ENCODE data around the gene ADD2.

Gene ADD2

DNA sequence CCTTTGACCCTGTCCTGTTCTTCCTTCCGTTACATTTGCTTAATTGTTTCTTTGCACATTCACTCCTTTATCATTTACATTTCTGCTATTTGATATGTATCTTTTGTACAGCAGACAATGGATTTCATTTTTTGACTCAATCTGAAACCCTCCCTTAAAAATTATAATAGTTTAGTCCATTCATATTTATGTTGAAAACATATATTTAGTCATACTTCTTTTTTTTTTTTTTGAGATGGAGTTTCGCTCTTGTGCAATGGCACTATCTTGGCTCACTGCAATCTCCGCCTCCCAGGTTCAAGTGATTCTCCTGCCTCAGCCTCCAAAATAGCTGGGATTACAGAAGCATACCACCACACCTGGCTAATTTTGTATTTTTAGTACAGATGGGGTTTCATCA, 119.0 kb downstream of the ADD2 start:
- no peak for DNase-seq (ENCODE audit: low read depth)
- H3K4me3 ChIP-seq (ENCODE audit: control insufficient read depth, low read depth, low read length), result no peak overlapping the region
- TF ChIP-seq CTCF (IDR thresholded peaks at IDR 0.05; ENCODE audit: control insufficient read depth, insufficient read depth, low read depth, low read length, missing control alignments), result no peak

- peak; percentile 99 for TF ChIP-seq CTCF (IDR thresholded peaks at IDR 0.05; ENCODE audit: control insufficient read depth, insufficient read depth, low read depth, low read length, missing control alignments)
- no peak overlapping the region for H3K4me3 ChIP-seq (ENCODE audit: control insufficient read depth, low read depth, low read length)
- peak; percentile 4 for DNase-seq (ENCODE audit: low read depth)
Observed at GRCh38 chr2:70647873-70648481, 120.0 kb downstream of the ADD2 start.

GRCh38 chr2:70646420-70646818, 121.6 kb downstream of the ADD2 start:
- DNase-seq (ENCODE audit: low read depth), result no peak
- TF ChIP-seq CTCF (IDR thresholded peaks at IDR 0.05; ENCODE audit: control insufficient read depth, insufficient read depth, low read depth, low read length, missing control alignments), result no peak
- H3K4me3 ChIP-seq (ENCODE audit: control insufficient read depth, low read depth, low read length), result no peak overlapping the region

- TF ChIP-seq CTCF (IDR thresholded peaks at IDR 0.05; ENCODE audit: control insufficient read depth, insufficient read depth, low read depth, low read length, missing control alignments), result no peak
- no peak for DNase-seq (ENCODE audit: low read depth)
- H3K4me3 ChIP-seq (ENCODE audit: control insufficient read depth, low read depth, low read length), result no peak overlapping the region
Observed at GRCh38 chr2:70645733-70646419, 122.1 kb downstream of the ADD2 start.

- DNase-seq (ENCODE audit: low read depth), result no peak
- peak; percentile 15 for TF ChIP-seq CTCF (IDR thresholded peaks at IDR 0.05; ENCODE audit: control insufficient read depth, insufficient read depth, low read depth, low read length, missing control alignments)
- H3K4me3 ChIP-seq (ENCODE audit: control insufficient read depth, low read depth, low read length), result no peak overlapping the region
Observed at GRCh38 chr2:70643715-70644114, 124.3 kb downstream of the ADD2 start.

DNA sequence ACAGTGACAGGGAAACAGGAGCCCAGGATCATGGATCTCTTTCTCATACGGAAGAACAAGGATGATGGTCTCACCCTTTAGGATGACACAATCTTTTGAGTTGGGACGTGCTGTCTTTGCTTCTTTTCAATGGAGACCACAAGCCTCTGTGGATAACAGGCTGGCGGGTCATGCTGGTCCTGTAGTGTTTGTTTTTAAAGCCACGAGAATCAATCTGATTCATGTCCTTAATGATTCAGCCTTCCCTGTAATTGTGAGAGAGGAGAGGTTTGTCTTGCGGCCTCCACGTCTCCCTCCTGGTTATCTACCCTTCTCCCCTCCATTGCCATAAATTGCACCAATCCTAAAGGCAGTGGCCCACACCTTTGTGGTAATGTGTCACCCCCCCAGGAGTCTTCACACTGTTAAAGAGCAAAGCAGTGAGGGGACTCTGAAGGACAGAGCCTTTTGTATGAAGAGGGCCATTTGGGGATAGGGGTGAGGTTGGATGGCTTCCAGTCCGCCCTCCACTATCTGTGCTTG, 126.7 kb downstream of the ADD2 start:
- TF ChIP-seq CTCF (IDR thresholded peaks at IDR 0.05; ENCODE audit: control insufficient read depth, insufficient read depth, low read depth, low read length, missing control alignments), result no peak
- no peak overlapping the region for H3K4me3 ChIP-seq (ENCODE audit: control insufficient read depth, low read depth, low read length)
- no peak for DNase-seq (ENCODE audit: low read depth)
